CD14-positive monocyte (primary cell): Measurements from ENCODE around the gene FREM3. TPM values are rescaled to one million over a fixed set of nuclear protein-coding genes. Genes with fewer than 3 reads are reported as not detected.
A peak's percentile ranks its signal among the peaks of the same experiment; 100 is the strongest.

Experiments used
- DNase-seq, 3 donors: peaks; one replicate each; pipeline ENCODE4 v3.0.0-alpha.2; 2011 to 2022
- H2AFZ ChIP-seq: 2 replicates; pipeline ENCODE4 v1.6.0; 2012; ENCODE audit warnings: mild to moderate bottlenecking, low read depth, low read length, inconsistent platforms; ENCODE audit not compliant: insufficient read depth, poor library complexity, severe bottlenecking
- H3K27ac ChIP-seq, 2 donors: 1 replicate in 1 of 2; 2 replicates in 1 of 2; pipeline ENCODE4 v1.5.1; 2012 to 2013; ENCODE audit warnings: low read length in 2 of 2, control low read depth in 1 of 2, inconsistent platforms in 1 of 2, low read depth in 1 of 2, mild to moderate bottlenecking in 1 of 2
- H3K27me3 ChIP-seq, 2 donors: one replicate each; pipeline versions ENCODE4 v1.6.0 to v1.6.1; 2011 to 2013; ENCODE audit warnings: low read length in 2 of 2; ENCODE audit not compliant: control insufficient read depth in 2 of 2, insufficient read depth in 2 of 2
- H3K36me3 ChIP-seq, 2 donors: replicated peaks in 1 of 2; 1 replicate in 1 of 2; 2 replicates in 1 of 2; pipeline versions ENCODE4 v1.5.1 to v1.6.1; 2012 to 2013; ENCODE audit warnings: low read length in 2 of 2, control low read depth in 1 of 2, inconsistent platforms in 1 of 2, mild to moderate bottlenecking in 1 of 2; ENCODE audit not compliant: insufficient read depth in 2 of 2, control insufficient read depth in 1 of 2
- H3K4me1 ChIP-seq, 2 donors: 1 replicate in 1 of 2; 2 replicates in 1 of 2; pipeline versions ENCODE4 v1.5.1 to v1.6.1; 2012 to 2013; ENCODE audit warnings: low read length in 2 of 2, control low read depth in 1 of 2, inconsistent platforms in 1 of 2, mild to moderate bottlenecking in 1 of 2, moderate library complexity in 1 of 2; ENCODE audit not compliant: insufficient read depth in 2 of 2, control insufficient read depth in 1 of 2
- H3K4me2 ChIP-seq: replicated peaks from 2 replicates; pipeline ENCODE3; 2012; ENCODE audit warnings: low read length, moderate library complexity, mild to moderate bottlenecking; ENCODE audit not compliant: poor library complexity, severe bottlenecking; ENCODE audit errors: extremely low read depth
- H3K4me3 ChIP-seq, 3 experiments: fragments of 200-600 bp in 1 of 3; sonication (generic) in 1 of 3; replicated peaks in 1 of 3; 1 replicate in 2 of 3; 2 replicates in 1 of 3; pipeline ENCODE4 v1.5.1; 2011 to 2013; ENCODE audit warnings: low read length in 3 of 3, mild to moderate bottlenecking in 3 of 3, control low read depth in 2 of 3, low read depth in 2 of 3, inconsistent platforms in 1 of 3, moderate library complexity in 1 of 3
- H3K79me2 ChIP-seq: 2 replicates; pipeline ENCODE4 v1.6.0; 2012; ENCODE audit warnings: mild to moderate bottlenecking, control low read depth, inconsistent platforms, low read length, moderate library complexity; ENCODE audit not compliant: insufficient read depth
- H3K9ac ChIP-seq: 2 replicates; pipeline ENCODE4 v1.6.0; 2017; ENCODE audit warnings: low read length, mild to moderate bottlenecking; ENCODE audit not compliant: insufficient read depth, poor library complexity, severe bottlenecking
- H3K9me3 ChIP-seq, 2 donors: replicated peaks in 1 of 2; 1 replicate in 1 of 2; 2 replicates in 1 of 2; pipeline versions ENCODE4 v1.5.1 to v1.6.1; 2012 to 2013; ENCODE audit warnings: low read length in 2 of 2, control low read depth in 1 of 2; ENCODE audit not compliant: control insufficient read depth in 1 of 2, insufficient read depth in 1 of 2
- H4K20me1 ChIP-seq: 2 replicates; pipeline ENCODE4 v1.6.0; 2012; ENCODE audit warnings: mild to moderate bottlenecking, low read length, control low read depth, moderate library complexity; ENCODE audit not compliant: insufficient read depth
- H3K27ac Mint-ChIP-seq, 7 donors: one replicate each; pipeline ENCODE4 v1.8.0; 2020; ENCODE audit warnings: mild to moderate bottlenecking in 7 of 7, mixed read lengths in 7 of 7, moderate library complexity in 6 of 7, inconsistent platforms in 2 of 7
- H3K27me3 Mint-ChIP-seq, 3 donors: one replicate each; pipeline ENCODE4 v1.8.0; 2021 to 2022; ENCODE audit warnings: low read depth in 3 of 3, mild to moderate bottlenecking in 3 of 3, mixed read lengths in 3 of 3, moderate library complexity in 3 of 3, inconsistent platforms in 1 of 3
- H3K36me3 Mint-ChIP-seq, 2 donors: one replicate each; pipeline ENCODE4 v1.8.0; 2020; ENCODE audit warnings: mixed read lengths in 2 of 2, inconsistent platforms in 1 of 2, mild to moderate bottlenecking in 1 of 2
- H3K4me1 Mint-ChIP-seq: one replicate; pipeline ENCODE4 v1.8.0; 2020; ENCODE audit warnings: mild to moderate bottlenecking, mixed read lengths
- H3K4me3 Mint-ChIP-seq, 2 donors: one replicate each; pipeline ENCODE4 v1.8.0; 2020; ENCODE audit warnings: mild to moderate bottlenecking in 2 of 2, mixed read lengths in 2 of 2, moderate library complexity in 1 of 2
- H3K9me3 Mint-ChIP-seq, 7 donors: one replicate each; pipeline ENCODE4 v1.8.0; 2020 to 2022; ENCODE audit warnings: mixed read lengths in 7 of 7, mild to moderate bottlenecking in 6 of 7, moderate library complexity in 6 of 7, inconsistent platforms in 2 of 7
- WGBS: methylation state at CpG from one replicate; pipeline ENCODE4 v1.1.5; 2013; ENCODE audit warnings: missing lambda C conversion rate; ENCODE audit not compliant: insufficient coverage; 5-methylcytosine and 5-hydroxymethylcytosine counted together
- intact Hi-C, 2 donors: fragments of 100-400 bp; cut with micrococcal nuclease; formaldehyde crosslinking; loops; one replicate each; pipeline versions ENCODE4 v1.15.0 to v1.15.1; 2023
- polyA plus RNA-seq, 3 donors: library from polyadenylated mRNA; depleted of rRNA in 1 of 3; unstranded in 2 of 3; stranded (reverse) in 1 of 3; fragments of 300-500 nt in 2 of 3; fragments of >200 nt in 1 of 3; fragmentation: Illumina TruSeq in 2 of 3; gene quantifications; 1 replicate in 2 of 3; 2 replicates in 1 of 3; pipeline ENCODE4 v1.2.3, GENCODE V29; 2012 to 2021
- TF ChIP-seq, protein P1 (sequence below): fragments of 200-600 bp; IDR thresholded peaks from one replicate; pipeline ENCODE4 v1.8.0; 2022; ENCODE audit warnings: antibody characterized with exemption, mild to moderate bottlenecking

Gene FREM3
- polyA plus RNA-seq, 3 donors: not detected

DNA sequence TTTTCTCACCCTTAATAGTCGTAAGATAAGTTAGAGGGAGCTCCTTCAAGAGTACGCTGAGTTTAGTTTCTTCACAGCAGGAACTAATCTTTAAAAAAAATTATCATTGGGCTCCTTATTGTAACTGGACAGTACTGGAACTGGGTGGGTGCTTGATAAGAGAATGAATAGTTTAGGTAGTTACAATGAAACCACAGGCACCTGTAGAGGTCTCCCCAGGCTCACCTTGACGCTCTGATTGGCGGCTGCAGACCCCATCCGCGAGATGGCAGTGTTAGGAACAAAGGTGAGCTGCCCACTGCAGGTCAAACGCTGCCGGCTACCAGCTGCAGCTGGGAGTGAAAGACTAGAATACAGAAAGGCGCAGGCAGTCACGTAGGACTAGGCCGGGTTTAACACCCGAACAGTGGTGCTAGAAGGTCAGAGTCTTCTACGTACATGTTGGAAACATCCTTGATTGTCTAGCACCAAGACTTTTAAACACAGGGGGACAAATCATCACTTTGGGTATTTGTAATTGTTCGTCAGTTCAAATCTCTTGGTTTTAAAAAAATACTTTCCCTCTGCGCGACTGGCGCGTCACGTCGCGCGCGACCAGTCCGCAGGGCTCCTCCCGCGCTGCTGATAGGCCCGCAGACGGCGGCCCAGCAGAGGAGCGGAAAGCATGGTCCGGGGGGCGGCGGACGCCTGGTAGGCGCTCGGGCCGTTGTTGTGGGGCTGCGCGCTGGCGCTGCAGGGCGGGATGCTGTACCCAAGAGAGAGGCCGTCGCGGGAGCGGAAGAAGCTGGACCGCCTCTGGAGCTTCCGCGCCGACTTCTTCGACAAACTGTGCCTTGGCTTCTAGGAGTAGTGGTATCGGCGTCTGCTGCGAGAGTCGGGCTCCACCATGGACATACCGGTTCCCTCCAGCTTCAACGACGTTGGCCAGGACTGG is 141.4 kb downstream of the FREM3 start:
- Mint-ChIP-seq H3K9me3 (peaks cover 0 to 2% (median 0%) of the 10 kb centered on the region in 7 donors), H3K4me3 (peak overlapping the region; percentile 88 to 95), H3K27me3 (peaks cover 3 to 20% (median 11%) of the 10 kb centered on the region in 3 donors), H3K4me1 (peaks cover 18% of the 10 kb centered on the region), H3K27ac (peak overlapping the region in 4 of 7 donors; percentile 18 to 73 (median 48)), H3K36me3 (peaks cover 13 to 16% of the 10 kb centered on the region in 2 donors)
- peak overlapping the region; percentile 83 for H2AFZ ChIP-seq
- peak overlapping the region; percentile 84 for H3K4me2 ChIP-seq
- H4K20me1 ChIP-seq: no peaks in the 10 kb centered on the region
- peak overlapping the region; percentile 50 for H3K9ac ChIP-seq
- H3K79me2 ChIP-seq: no peaks in the 10 kb centered on the region
- DNase-seq: peak in 2 of 3 donors; percentile 2 to 6
- H3K27me3 ChIP-seq: peaks cover 2 to 4% of the 10 kb centered on the region in 2 donors
- peaks cover 9 to 14% of the 10 kb centered on the region in 2 donors for H3K4me1 ChIP-seq
- H3K36me3 ChIP-seq: peaks cover 8 to 18% of the 10 kb centered on the region in 2 donors
- H3K27ac ChIP-seq: no peak overlapping the region
- TF ChIP-seq, protein P1, sequence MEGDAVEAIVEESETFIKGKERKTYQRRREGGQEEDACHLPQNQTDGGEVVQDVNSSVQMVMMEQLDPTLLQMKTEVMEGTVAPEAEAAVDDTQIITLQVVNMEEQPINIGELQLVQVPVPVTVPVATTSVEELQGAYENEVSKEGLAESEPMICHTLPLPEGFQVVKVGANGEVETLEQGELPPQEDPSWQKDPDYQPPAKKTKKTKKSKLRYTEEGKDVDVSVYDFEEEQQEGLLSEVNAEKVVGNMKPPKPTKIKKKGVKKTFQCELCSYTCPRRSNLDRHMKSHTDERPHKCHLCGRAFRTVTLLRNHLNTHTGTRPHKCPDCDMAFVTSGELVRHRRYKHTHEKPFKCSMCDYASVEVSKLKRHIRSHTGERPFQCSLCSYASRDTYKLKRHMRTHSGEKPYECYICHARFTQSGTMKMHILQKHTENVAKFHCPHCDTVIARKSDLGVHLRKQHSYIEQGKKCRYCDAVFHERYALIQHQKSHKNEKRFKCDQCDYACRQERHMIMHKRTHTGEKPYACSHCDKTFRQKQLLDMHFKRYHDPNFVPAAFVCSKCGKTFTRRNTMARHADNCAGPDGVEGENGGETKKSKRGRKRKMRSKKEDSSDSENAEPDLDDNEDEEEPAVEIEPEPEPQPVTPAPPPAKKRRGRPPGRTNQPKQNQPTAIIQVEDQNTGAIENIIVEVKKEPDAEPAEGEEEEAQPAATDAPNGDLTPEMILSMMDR: no peak
- H3K9me3 ChIP-seq: no peaks in the 10 kb centered on the region
- intact Hi-C loops: no loop called here
- under 1% methylated on average over 55 of the region's 57 CpGs for WGBS
- peak overlapping the region; percentile 23 to 75 (median 28) for H3K4me3 ChIP-seq

- H3K27ac ChIP-seq: no peak overlapping the region
- H3K4me1 ChIP-seq: peaks cover 9 to 14% of the 10 kb centered on the region in 2 donors
- TF ChIP-seq, protein P1: no peak
- no peak overlapping the region for H3K4me2 ChIP-seq
- H3K36me3 ChIP-seq: peaks cover 15 to 25% of the 10 kb centered on the region in 2 donors
- peak overlapping the region in 1 of 3 experiments; percentile 75 for H3K4me3 ChIP-seq
- H3K9ac ChIP-seq: no peak overlapping the region
- intact Hi-C loops: no loop called here
- H3K9me3 ChIP-seq: no peaks in the 10 kb centered on the region
- Mint-ChIP-seq H3K27me3 (peaks cover 3 to 20% (median 11%) of the 10 kb centered on the region in 3 donors), H3K4me3 (peak overlapping the region; percentile 6 to 95), H3K9me3 (peaks cover 0 to 2% (median 0%) of the 10 kb centered on the region in 7 donors), H3K27ac (no peak overlapping the region), H3K4me1 (peaks cover 18% of the 10 kb centered on the region), H3K36me3 (peaks cover 17 to 20% of the 10 kb centered on the region in 2 donors)
- H4K20me1 ChIP-seq: no peaks in the 10 kb centered on the region
- H2AFZ ChIP-seq: peak overlapping the region; percentile 83
- H3K27me3 ChIP-seq: peaks cover 2 to 4% of the 10 kb centered on the region in 2 donors
- DNase-seq: no peak
- H3K79me2 ChIP-seq: no peaks in the 10 kb centered on the region
- WGBS: no CpG with 5 or more reads among the region's 2 CpGs
These were observed 142.2 kb downstream of the FREM3 start for GRCh38 chr4:143558286-143558685.
